GM23248 (cell line): ENCODE results near the gene HDAC9.

ENCODE experiments used
- EZH2 ChIP-seq: fragments of 200-600 bp; sonication (generic); IDR thresholded peaks from 2 replicates; pipeline ENCODE4 v1.6.1; 2018; ENCODE audit warnings: antibody characterized with exemption, mild to moderate bottlenecking; ENCODE audit not compliant: insufficient read depth, poor library complexity, severe bottlenecking
- EZH2phosphoT487 ChIP-seq: fragments of 200-600 bp; sonication (generic); IDR thresholded peaks from 2 replicates; pipeline ENCODE4 v1.6.1; 2018; ENCODE audit warnings: antibody characterized with exemption, moderate library complexity, mild to moderate bottlenecking, low read depth; ENCODE audit not compliant: insufficient read depth

GRCh38 chr7:18724318-18724717 is 228.8 kb downstream of the HDAC9 start:
- TF ChIP-seq EZH2 = no peak
- no peak for TF ChIP-seq EZH2phosphoT487
